ENCODE results near the gene MRPL38.

GRCh38 chr17:75864448-75864871 is 40.2 kb downstream of the MRPL38 start:
- TF ChIP-seq ZNF513 (tag by site-specific recombination; IDR thresholded peaks at IDR 0.05) = no peak
- no peak for TF ChIP-seq ZBTB1 (tag by site-specific recombination; IDR thresholded peaks at IDR 0.05)
- no peak for TF ChIP-seq ZNF18 (tag by site-specific recombination; IDR thresholded peaks at IDR 0.05)
- no peak for TF ChIP-seq TSHZ1 (tag by site-specific recombination; IDR thresholded peaks at IDR 0.05; ENCODE audit: borderline replicate concordance)
